Right lobe of liver (tissue), 6 donors: ENCODE data around the gene NSD1. TPM values are rescaled to one million over a fixed set of nuclear protein-coding genes. Genes with fewer than 3 reads are reported as not detected.

ENCODE experiments used
- ATAC-seq, 4 donors: fragments of 200-7000 bp; cut with Tn5 transposase; one replicate each; pipeline ENCODE4 v1.9.1; 2020; ENCODE audit warnings: mild to moderate bottlenecking in 4 of 4, moderate library complexity in 4 of 4
- DNase-seq, 3 donors: peaks; one replicate each; pipeline ENCODE4 v3.0.0-alpha.2; 2020
- H3K27ac ChIP-seq, 3 donors: fragments of 200-600 bp; one replicate each; pipeline ENCODE4 v1.8.0; 2022
- H3K27me3 ChIP-seq, 2 donors: fragments of 200-600 bp; one replicate each; pipeline ENCODE4 v1.8.0; 2022
- H3K36me3 ChIP-seq, 4 donors: fragments of 200-600 bp; sonication (generic) in 1 of 4; one replicate each; pipeline versions ENCODE4 v1.5.1 to v1.8.0; 2017 to 2022; ENCODE audit warnings: control low read depth in 1 of 4
- H3K4me1 ChIP-seq, 4 donors: fragments of 200-600 bp; sonication (generic) in 1 of 4; one replicate each; pipeline versions ENCODE4 v1.5.1 to v1.8.0; 2017 to 2022; ENCODE audit warnings: control low read depth in 1 of 4
- H3K4me3 ChIP-seq, 3 donors: fragments of 200-600 bp; one replicate each; pipeline ENCODE4 v1.8.0; 2022
- H3K9me3 ChIP-seq, 4 donors: fragments of 200-600 bp; sonication (generic) in 1 of 4; one replicate each; pipeline versions ENCODE4 v1.5.1 to v1.8.0; 2017 to 2022; ENCODE audit warnings: control low read depth in 1 of 4
- CTCF ChIP-seq, 4 donors: fragments of 200-600 bp in 3 of 4; fragments of 450-650 bp in 1 of 4; IDR thresholded peaks; one replicate each; pipeline versions ENCODE4 v1.5.1 to v1.8.0; 2016 to 2022; ENCODE audit warnings: antibody characterized with exemption in 4 of 4, mild to moderate bottlenecking in 2 of 4
- POLR2A ChIP-seq: fragments of 450-650 bp; IDR thresholded peaks from one replicate; pipeline ENCODE4 v1.6.1; 2017; ENCODE audit warnings: antibody characterized with exemption, mild to moderate bottlenecking
- WGBS: methylation state at CpG from one replicate; pipeline ENCODE4 v1.1.6; 2018; ENCODE audit warnings: low coverage, low lambda C conversion rate; ENCODE audit not compliant: insufficient coverage; ENCODE audit errors: missing lambda C conversion rate; 5-methylcytosine and 5-hydroxymethylcytosine counted together
- intact Hi-C, 2 donors: fragments of 100-400 bp; cut with DNase I; formaldehyde crosslinking; loops; one replicate each; pipeline versions ENCODE4 v1.11.2 to v1.14.1; 2022
- total RNA-seq, 6 experiments: library from RNA; depleted of rRNA in 2 of 6; stranded (reverse); fragments of >200 nt in 2 of 6; fragmentation: NEBNext Ultra II Directional in 3 of 6; extraction: Animal tissue kit (Norgen Biotek cat#: 25700) in 3 of 6; gene quantifications; one replicate each; pipeline versions ENCODE4 v1.1.0 to v1.2.4, GENCODE V29; 2016 to 2023
- donor health status: DM: no; HTN: yes; CAD: no.
- donor health status: DM: no; HTN: no; CAD: no.
- donor health status: DM: no; HTN: no; CAD: no.
- donor health status: DM: no; HTN: yes; CAD: no.
- donor health status: DM: no; HTN: yes; CAD: no.

The NSD1 gene
- total RNA-seq, 6 experiments from 2014 or later = 13.1 to 33.1 (median 23.6) TPM

GRCh38 chr5:177198738-177199137 lies 65.2 kb downstream of the NSD1 start:
- Histone ChIP-seq H3K36me3 (peaks cover 0 to 44% (median 9%) of the 10 kb centered on the region in 4 donors), H3K9me3 (no peaks in the 10 kb centered on the region), H3K27me3 (no peaks in the 10 kb centered on the region), H3K27ac (no peak overlapping the region), H3K4me3 (no peak overlapping the region), H3K4me1 (no peaks in the 10 kb centered on the region)
- DNase-seq (no peak), ATAC-seq (no peak)
- TF ChIP-seq POLR2A = no peak
- TF ChIP-seq CTCF (IDR thresholded peaks at IDR 0.05) = no peak
- 85% methylated on average over 5 of the region's 5 CpGs for WGBS
- intact Hi-C loops = no loop called here

GRCh38 chr5:177204281-177204680 lies 70.7 kb downstream of the NSD1 start:
- intact Hi-C loops = no loop called here
- DNase-seq = no peak
- ATAC-seq = no peak
- WGBS = 94% methylated on average over 9 of the region's 9 CpGs
- Histone ChIP-seq H3K27me3 (no peaks in the 10 kb centered on the region), H3K27ac (no peak overlapping the region), H3K36me3 (peaks cover 0 to 58% (median 24%) of the 10 kb centered on the region in 4 donors), H3K9me3 (no peaks in the 10 kb centered on the region), H3K4me1 (no peaks in the 10 kb centered on the region), H3K4me3 (no peak overlapping the region)
- no peak for TF ChIP-seq CTCF (IDR thresholded peaks at IDR 0.05)
- no peak for TF ChIP-seq POLR2A

- TF ChIP-seq CTCF (IDR thresholded peaks at IDR 0.05) = no peak
- H3K4me3 ChIP-seq = no peak overlapping the region
- 77% methylated on average over 4 of the region's 4 CpGs for WGBS
- DNase-seq (no peak), ATAC-seq (no peak)
- no peaks in the 10 kb centered on the region for H3K4me1 ChIP-seq
- peaks cover 4 to 73% (median 36%) of the 10 kb centered on the region in 4 donors for H3K36me3 ChIP-seq
- no peak overlapping the region for H3K27ac ChIP-seq
- intact Hi-C loops = no loop called here
- H3K27me3 ChIP-seq = no peaks in the 10 kb centered on the region
- no peaks in the 10 kb centered on the region for H3K9me3 ChIP-seq
Measured at GRCh38 chr5:177209610-177210009, 76.0 kb downstream of the NSD1 start.

- no peaks in the 10 kb centered on the region for H3K4me1 ChIP-seq
- no peaks in the 10 kb centered on the region for H3K27me3 ChIP-seq
- WGBS = 100% methylated on average over 2 of the region's 3 CpGs
- intact Hi-C loops = no loop called here
- TF ChIP-seq POLR2A (no peak), CTCF (IDR thresholded peaks at IDR 0.05) (no peak)
- H3K36me3 ChIP-seq = peaks cover 4 to 57% (median 30%) of the 10 kb centered on the region in 4 donors
- no peak overlapping the region for H3K27ac ChIP-seq
- no peak for DNase-seq
- H3K4me3 ChIP-seq = no peak overlapping the region
- ATAC-seq = no peak
- H3K9me3 ChIP-seq = no peaks in the 10 kb centered on the region
Measured at GRCh38 chr5:177212242-177212641, 78.7 kb downstream of the NSD1 start.

DNA sequence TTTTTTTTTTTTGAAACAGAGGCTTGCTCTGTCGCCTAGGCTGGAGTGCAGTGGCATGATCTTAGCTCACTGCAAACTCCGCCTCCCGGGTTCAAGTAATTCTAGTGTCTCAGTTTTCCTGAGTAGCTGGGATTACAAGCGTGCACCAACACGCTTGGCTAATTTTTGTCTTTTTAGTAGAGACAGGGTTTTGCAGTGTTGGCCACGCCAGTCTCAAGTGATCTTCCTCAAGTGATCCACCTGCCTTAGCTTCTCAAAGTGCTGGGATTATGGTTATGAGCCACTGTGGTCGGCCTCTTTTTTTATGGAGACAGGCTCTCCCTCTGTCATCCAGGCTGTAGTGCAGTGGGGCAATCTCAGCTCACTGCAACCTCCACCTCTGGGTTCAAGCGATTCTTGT lies 87.0 kb downstream of the NSD1 start:
- WGBS = 100% methylated on average over 3 of the region's 8 CpGs
- no peaks in the 10 kb centered on the region for H3K4me1 ChIP-seq
- no peaks in the 10 kb centered on the region for H3K27me3 ChIP-seq
- TF ChIP-seq POLR2A (no peak), CTCF (IDR thresholded peaks at IDR 0.05) (no peak)
- H3K27ac ChIP-seq = no peak overlapping the region
- intact Hi-C loops = no loop called here
- no peak for DNase-seq
- H3K36me3 ChIP-seq = peaks cover 0 to 2% (median 0%) of the 10 kb centered on the region in 4 donors
- no peak for ATAC-seq
- no peaks in the 10 kb centered on the region for H3K9me3 ChIP-seq
- H3K4me3 ChIP-seq = no peak overlapping the region
